CD4-positive, alpha-beta T cell (primary cell): ENCODE measurements around the gene ERI3. TPM values are rescaled to one million over a fixed set of nuclear protein-coding genes. Genes with fewer than 3 reads are reported as not detected.

Experiments
- ATAC-seq: fragments of 200-7000 bp; cut with Tn5 transposase; one replicate; pipeline ENCODE4 v1.10.0; 2022; ENCODE audit warnings: mild to moderate bottlenecking; ENCODE audit not compliant: poor library complexity
- CTCF ChIA-PET: fragments of 350-600 bp; sonication (Branson Sonifier 250); formaldehyde crosslinking; loops from one replicate; lab custom pipeline; 2021; ENCODE audit warnings: antibody characterized with exemption, inconsistent platforms; lab: Charles Lee
- POLR2A ChIA-PET: fragments of 350-600 bp; sonication (Branson Sonifier 250); formaldehyde crosslinking; loops from one replicate; lab custom pipeline; 2021; ENCODE audit warnings: antibody characterized with exemption, inconsistent platforms; lab: Charles Lee
- DNase-seq, 14 experiments: peaks; one replicate each; pipeline ENCODE4 v3.0.0-alpha.2; 2013 to 2020; ENCODE audit warnings: mixed read lengths in 2 of 14
- H3K27ac ChIP-seq, 2 donors: one replicate each; pipeline versions ENCODE4 v1.5.1 to v1.7.0; 2013; ENCODE audit warnings: low read length in 2 of 2, low read depth in 1 of 2, mild to moderate bottlenecking in 1 of 2
- H3K27me3 ChIP-seq, 2 experiments: 1 replicate in 1 of 2; 2 replicates in 1 of 2; pipeline versions ENCODE4 v1.6.1 to v1.7.0; 2013; ENCODE audit warnings: low read length in 2 of 2, control low read depth in 1 of 2, mild to moderate bottlenecking in 1 of 2, moderate library complexity in 1 of 2; ENCODE audit not compliant: insufficient read depth in 2 of 2, control insufficient read depth in 1 of 2
- H3K36me3 ChIP-seq: one replicate; pipeline ENCODE4 v1.6.1; 2013; ENCODE audit warnings: low read length, control low read depth; ENCODE audit not compliant: insufficient read depth
- H3K4me1 ChIP-seq: one replicate; pipeline ENCODE4 v1.6.1; 2013; ENCODE audit warnings: low read length, control low read depth; ENCODE audit not compliant: insufficient read depth
- H3K4me3 ChIP-seq: one replicate; pipeline ENCODE4 v1.5.1; 2013; ENCODE audit warnings: mild to moderate bottlenecking, low read length, moderate library complexity
- H3K9me3 ChIP-seq, 2 experiments: 1 replicate in 1 of 2; 2 replicates in 1 of 2; pipeline versions ENCODE4 v1.6.1 to v1.7.0; 2013; ENCODE audit warnings: low read length in 2 of 2, mild to moderate bottlenecking in 2 of 2, control low read depth in 1 of 2, moderate library complexity in 1 of 2; ENCODE audit not compliant: control insufficient read depth in 1 of 2, insufficient read depth in 1 of 2
- H3K27ac Mint-ChIP-seq: one replicate; pipeline ENCODE4 v1.8.0; 2020; ENCODE audit warnings: mixed read lengths
- H3K27me3 Mint-ChIP-seq: one replicate; pipeline ENCODE4 v1.8.0; 2021; ENCODE audit warnings: mixed read lengths
- H3K36me3 Mint-ChIP-seq: one replicate; pipeline ENCODE4 v1.8.0; 2021; ENCODE audit warnings: low read depth, mixed read lengths
- H3K4me1 Mint-ChIP-seq: one replicate; pipeline ENCODE4 v1.8.0; 2021; ENCODE audit warnings: low read depth, mixed read lengths
- H3K4me3 Mint-ChIP-seq: one replicate; pipeline ENCODE4 v1.8.0; 2020; ENCODE audit warnings: mild to moderate bottlenecking, mixed read lengths
- H3K9me3 Mint-ChIP-seq: one replicate; pipeline ENCODE4 v1.8.0; 2020; ENCODE audit warnings: mixed read lengths
- CTCF ChIP-seq: fragments of 200-600 bp; IDR thresholded peaks from one replicate; pipeline ENCODE4 v1.8.0; 2022; ENCODE audit warnings: antibody characterized with exemption, mild to moderate bottlenecking
- intact Hi-C, 2 experiments: fragments of 100-400 bp; cut with DNase I in 1 of 2; cut with micrococcal nuclease in 1 of 2; formaldehyde crosslinking; loops; one replicate each; pipeline versions ENCODE4 v1.15.1 to v1.9.0; 2023 to 2025; cut with DNase I, micrococcal nuclease
- total RNA-seq, 174 experiments: library from RNA in 2 of 174; stranded (reverse) in 2 of 174; gene quantifications; one replicate each; pipeline ENCODE4 v1.2.3 and lab custom pipeline; 2021 to 2026

ERI3 gene
- total RNA-seq, 2 experiments from 2014 or later, result 19.7 to 20.7 TPM

DNA sequence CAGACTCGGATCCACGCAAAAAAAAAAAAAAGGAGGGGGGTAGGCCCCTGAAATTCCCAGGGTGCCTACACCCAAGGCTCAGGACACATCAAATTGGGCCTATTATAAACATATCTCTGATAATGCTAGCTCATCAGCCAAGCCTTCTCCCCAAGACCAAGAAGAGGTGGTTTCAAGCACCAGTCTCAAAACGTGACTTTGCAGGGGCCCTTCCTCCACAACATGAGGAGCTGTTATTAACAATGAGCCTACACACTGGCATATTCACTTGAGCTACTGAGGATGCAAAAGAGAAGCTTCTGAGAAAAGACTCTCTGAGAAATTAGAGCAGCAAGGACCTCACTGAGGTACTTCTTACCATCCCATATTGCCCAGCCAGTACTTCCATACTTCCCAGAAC, 32.7 kb downstream of the ERI3 start:
- H3K36me3 Mint-ChIP-seq, result peaks cover 63% of the 10 kb centered on the region
- Histone ChIP-seq H3K9me3 (no peaks in the 10 kb centered on the region), H3K27ac (no peak overlapping the region), H3K4me1 (peaks cover 3% of the 10 kb centered on the region), H3K36me3 (peaks cover 28% of the 10 kb centered on the region), H3K4me3 (no peak overlapping the region), H3K27me3 (no peaks in the 10 kb centered on the region)
- POLR2A ChIA-PET, result interaction anchor here (0.7 kb wide), 1 partner anchor 109 kb away, joined by 3 read pairs; the partner anchor contains the start of gene DMAP1
- no peak for DNase-seq
- ATAC-seq, result no peak
- intact Hi-C loops, result no loop called here
- peaks cover 12% of the 10 kb centered on the region for H3K4me1 Mint-ChIP-seq
- no peaks in the 10 kb centered on the region for H3K27me3 Mint-ChIP-seq
- TF ChIP-seq CTCF, result no peak
- H3K9me3 Mint-ChIP-seq, result no peaks in the 10 kb centered on the region
- H3K4me3 Mint-ChIP-seq, result no peak overlapping the region
- CTCF ChIA-PET, result no interaction called here
- H3K27ac Mint-ChIP-seq, result no peak overlapping the region

DNA sequence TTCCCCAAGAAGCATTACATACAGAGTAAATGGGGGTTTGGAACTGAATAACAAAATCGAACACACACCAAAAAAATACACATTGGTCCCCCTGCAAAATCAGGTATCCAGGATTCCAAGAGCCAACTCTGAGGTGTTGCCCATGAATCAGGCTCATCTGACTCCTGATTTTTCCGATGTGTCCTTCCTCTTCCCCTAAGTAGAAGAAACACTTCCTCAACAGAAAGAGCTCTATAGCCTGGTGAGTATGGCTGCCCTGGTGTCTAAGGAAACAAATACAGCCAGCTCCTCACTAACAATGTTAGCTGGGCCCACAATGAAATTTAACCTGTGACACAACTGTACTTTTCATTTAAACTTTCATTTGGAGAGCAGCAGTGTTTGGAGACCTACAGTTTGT, 33.6 kb downstream of the ERI3 start:
- no peaks in the 10 kb centered on the region for H3K9me3 Mint-ChIP-seq
- TF ChIP-seq CTCF, result no peak
- H3K27me3 Mint-ChIP-seq, result no peaks in the 10 kb centered on the region
- no peak overlapping the region for H3K27ac ChIP-seq
- ATAC-seq (no peak), DNase-seq (no peak)
- ChIA-PET CTCF (no interaction called here), POLR2A (no interaction called here)
- no peaks in the 10 kb centered on the region for H3K9me3 ChIP-seq
- H3K4me1 Mint-ChIP-seq, result peaks cover 12% of the 10 kb centered on the region
- peaks cover 3% of the 10 kb centered on the region for H3K4me1 ChIP-seq
- no peak overlapping the region for H3K4me3 ChIP-seq
- H3K27ac Mint-ChIP-seq, result no peak overlapping the region
- H3K27me3 ChIP-seq, result no peaks in the 10 kb centered on the region
- intact Hi-C loops, result no loop called here
- H3K36me3 Mint-ChIP-seq, result peaks cover 65% of the 10 kb centered on the region
- H3K36me3 ChIP-seq, result peaks cover 37% of the 10 kb centered on the region
- no peak overlapping the region for H3K4me3 Mint-ChIP-seq

GRCh38 chr1:44318097-44319088, 36.7 kb downstream of the ERI3 start:
- no peak overlapping the region for H3K27ac Mint-ChIP-seq
- H3K4me1 Mint-ChIP-seq, result peaks cover 6% of the 10 kb centered on the region
- ATAC-seq (peak; percentile 41), DNase-seq (peak in 12 of 14 experiments; percentile 9 to 76 (median 22))
- Histone ChIP-seq H3K9me3 (no peaks in the 10 kb centered on the region), H3K36me3 (peaks cover 53% of the 10 kb centered on the region), H3K4me3 (no peak overlapping the region), H3K27me3 (no peaks in the 10 kb centered on the region), H3K4me1 (peaks cover 3% of the 10 kb centered on the region), H3K27ac (no peak overlapping the region)
- POLR2A ChIA-PET, result no interaction called here
- peaks cover 74% of the 10 kb centered on the region for H3K36me3 Mint-ChIP-seq
- intact Hi-C loops, result loop anchor here (1.0 to 2.0 kb wide), 3 partner anchors 12 to 102 kb away; no protein-coding TSS in a partner anchor
- CTCF ChIA-PET, result interaction anchor here (1.4 kb wide), 1 partner anchor 100 kb away, joined by 3 read pairs; no protein-coding TSS in a partner anchor
- peak; percentile 91 for TF ChIP-seq CTCF
- H3K9me3 Mint-ChIP-seq, result no peaks in the 10 kb centered on the region
- H3K27me3 Mint-ChIP-seq, result no peaks in the 10 kb centered on the region
- H3K4me3 Mint-ChIP-seq, result no peak overlapping the region
